Loucy (cell line): ENCODE measurements around the gene C9.
A peak's percentile ranks its signal among the peaks of the same experiment; 100 is the strongest.

Source experiments
- H2AFZ ChIP-seq: fragments of 200-600 bp; sonication (generic); 2 replicates; pipeline ENCODE4 v1.6.0; 2016; ENCODE audit warnings: antibody characterized with exemption, mild to moderate bottlenecking, low read length, moderate library complexity
- H3F3A ChIP-seq: fragments of 200-600 bp; 2 replicates; pipeline ENCODE4 v1.6.0; 2016; ENCODE audit warnings: antibody characterized with exemption, low read depth, mild to moderate bottlenecking
- H3K27me3 ChIP-seq: fragments of 200-600 bp; sonication (generic); 2 replicates; pipeline ENCODE4 v1.6.1; 2014; ENCODE audit warnings: low read length, mild to moderate bottlenecking; ENCODE audit not compliant: insufficient read depth, poor library complexity, severe bottlenecking
- H3K36me3 ChIP-seq: fragments of 200-600 bp; sonication (generic); 2 replicates; pipeline ENCODE4 v1.6.1; 2016; ENCODE audit warnings: low read length; ENCODE audit not compliant: insufficient read depth
- H3K4me1 ChIP-seq: fragments of 200-600 bp; sonication (generic); 2 replicates; pipeline ENCODE4 v1.5.1; 2014; ENCODE audit warnings: low read length, mild to moderate bottlenecking; ENCODE audit not compliant: insufficient read depth, poor library complexity, severe bottlenecking
- H3K4me2 ChIP-seq: fragments of 200-600 bp; sonication (generic); 2 replicates; pipeline ENCODE4 v1.6.0; 2014; ENCODE audit warnings: antibody characterized with exemption, low read length, low read depth, mild to moderate bottlenecking; ENCODE audit not compliant: poor library complexity, severe bottlenecking
- H3K4me3 ChIP-seq: fragments of 200-600 bp; sonication (generic); 2 replicates; pipeline ENCODE4 v1.5.1; 2014; ENCODE audit warnings: low read length, mild to moderate bottlenecking, mixed read lengths; ENCODE audit not compliant: poor library complexity, severe bottlenecking
- H3K79me2 ChIP-seq: fragments of 200-600 bp; sonication (generic); 2 replicates; pipeline ENCODE4 v1.6.1; 2014; ENCODE audit warnings: low read length; ENCODE audit not compliant: insufficient read depth
- H3K9ac ChIP-seq: fragments of 200-600 bp; sonication (generic); 2 replicates; pipeline ENCODE4 v1.6.0; 2014; ENCODE audit warnings: mild to moderate bottlenecking, low read depth, low read length, moderate library complexity; ENCODE audit not compliant: poor library complexity, severe bottlenecking
- H3K9me2 ChIP-seq: fragments of 200-600 bp; sonication (generic); replicated peaks from 2 replicates; pipeline ENCODE4 v1.6.1; 2016; ENCODE audit warnings: low read depth, low read length, mixed read lengths
- H3K9me3 ChIP-seq: fragments of 200-600 bp; sonication (generic); 2 replicates; pipeline ENCODE4 v1.6.1; 2014; ENCODE audit warnings: mild to moderate bottlenecking, antibody characterized with exemption, low read length, low read depth; ENCODE audit not compliant: insufficient read depth
- H4K20me1 ChIP-seq: fragments of 200-600 bp; sonication (generic); 2 replicates; pipeline ENCODE4 v1.6.0; 2014; ENCODE audit warnings: antibody characterized with exemption, low read length, mild to moderate bottlenecking; ENCODE audit not compliant: insufficient read depth, poor library complexity, severe bottlenecking
- EZH2phosphoT487 ChIP-seq: fragments of 200-600 bp; IDR thresholded peaks from 2 replicates; pipeline ENCODE4 v1.6.1; 2018; ENCODE audit warnings: antibody characterized with exemption, mild to moderate bottlenecking, moderate library complexity, borderline replicate concordance
- TF ChIP-seq, protein P1 (sequence below): fragments of 200-600 bp; sonication (generic); conservative IDR thresholded peaks from 2 replicates; pipeline ENCODE4 v1.5.1; 2014; ENCODE audit warnings: mild to moderate bottlenecking, antibody characterized with exemption, low read length

The C9 gene

DNA sequence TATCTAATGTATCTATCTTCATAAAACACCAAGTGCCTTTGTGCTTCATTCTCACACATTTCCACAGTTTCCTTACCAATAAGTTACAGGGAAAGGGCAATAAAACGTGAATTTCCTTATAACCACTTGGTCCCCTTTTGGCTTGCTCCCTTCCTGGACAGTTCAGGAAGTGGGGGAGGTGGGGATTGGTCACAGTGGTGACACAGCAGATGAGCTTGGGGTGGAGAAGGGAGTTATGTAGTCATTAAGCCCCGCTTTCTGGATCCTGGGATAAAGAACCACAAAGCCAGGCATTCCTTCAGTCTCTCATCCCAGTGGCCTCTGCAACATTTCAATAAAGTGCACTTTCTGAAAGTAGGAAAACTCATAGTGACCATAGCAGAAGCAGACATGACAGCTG, 97.9 kb downstream of the C9 start:
- Histone ChIP-seq H4K20me1 (no peaks in the 10 kb centered on the region), H3K4me2 (peak overlapping the region; percentile 22), H3K27me3 (no peaks in the 10 kb centered on the region), H2AFZ (no peak overlapping the region), H3K9ac (no peak overlapping the region), H3F3A (no peaks in the 10 kb centered on the region), H3K9me3 (no peaks in the 10 kb centered on the region), H3K36me3 (no peaks in the 10 kb centered on the region), H3K79me2 (no peaks in the 10 kb centered on the region), H3K4me3 (no peak overlapping the region), H3K9me2 (no peaks in the 10 kb centered on the region), H3K4me1 (peaks cover 15% of the 10 kb centered on the region)
- TF ChIP-seq, protein P1, sequence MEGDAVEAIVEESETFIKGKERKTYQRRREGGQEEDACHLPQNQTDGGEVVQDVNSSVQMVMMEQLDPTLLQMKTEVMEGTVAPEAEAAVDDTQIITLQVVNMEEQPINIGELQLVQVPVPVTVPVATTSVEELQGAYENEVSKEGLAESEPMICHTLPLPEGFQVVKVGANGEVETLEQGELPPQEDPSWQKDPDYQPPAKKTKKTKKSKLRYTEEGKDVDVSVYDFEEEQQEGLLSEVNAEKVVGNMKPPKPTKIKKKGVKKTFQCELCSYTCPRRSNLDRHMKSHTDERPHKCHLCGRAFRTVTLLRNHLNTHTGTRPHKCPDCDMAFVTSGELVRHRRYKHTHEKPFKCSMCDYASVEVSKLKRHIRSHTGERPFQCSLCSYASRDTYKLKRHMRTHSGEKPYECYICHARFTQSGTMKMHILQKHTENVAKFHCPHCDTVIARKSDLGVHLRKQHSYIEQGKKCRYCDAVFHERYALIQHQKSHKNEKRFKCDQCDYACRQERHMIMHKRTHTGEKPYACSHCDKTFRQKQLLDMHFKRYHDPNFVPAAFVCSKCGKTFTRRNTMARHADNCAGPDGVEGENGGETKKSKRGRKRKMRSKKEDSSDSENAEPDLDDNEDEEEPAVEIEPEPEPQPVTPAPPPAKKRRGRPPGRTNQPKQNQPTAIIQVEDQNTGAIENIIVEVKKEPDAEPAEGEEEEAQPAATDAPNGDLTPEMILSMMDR, result no peak
- TF ChIP-seq EZH2phosphoT487, result no peak

DNA sequence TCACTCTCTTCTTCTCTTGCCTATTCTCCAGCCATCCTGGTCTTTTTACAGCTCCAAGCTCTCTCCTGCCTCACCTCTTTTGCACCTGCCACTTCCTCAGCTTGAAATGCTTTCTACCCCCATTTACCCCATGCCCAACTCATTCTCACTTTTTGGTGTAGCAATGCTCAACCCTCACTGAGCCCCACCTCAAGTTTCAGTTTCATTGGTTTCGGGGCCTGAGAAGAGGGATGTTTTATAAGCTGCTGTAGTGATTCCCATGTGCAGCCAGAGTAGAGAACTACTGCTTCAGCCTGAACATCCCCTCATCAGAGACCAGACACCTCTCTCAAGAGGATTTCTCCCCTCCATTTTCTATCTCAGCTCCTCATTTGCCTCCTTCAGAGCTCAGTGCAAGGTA, 99.8 kb downstream of the C9 start:
- Histone ChIP-seq H3K36me3 (no peaks in the 10 kb centered on the region), H3K9me3 (no peaks in the 10 kb centered on the region), H4K20me1 (no peaks in the 10 kb centered on the region), H2AFZ (no peak overlapping the region), H3K9ac (no peak overlapping the region), H3F3A (no peaks in the 10 kb centered on the region), H3K4me1 (peaks cover 9% of the 10 kb centered on the region), H3K9me2 (no peaks in the 10 kb centered on the region), H3K4me3 (no peak overlapping the region), H3K4me2 (no peak overlapping the region), H3K79me2 (no peaks in the 10 kb centered on the region), H3K27me3 (no peaks in the 10 kb centered on the region)
- TF ChIP-seq EZH2phosphoT487, result no peak
- TF ChIP-seq, protein P1, result no peak

DNA sequence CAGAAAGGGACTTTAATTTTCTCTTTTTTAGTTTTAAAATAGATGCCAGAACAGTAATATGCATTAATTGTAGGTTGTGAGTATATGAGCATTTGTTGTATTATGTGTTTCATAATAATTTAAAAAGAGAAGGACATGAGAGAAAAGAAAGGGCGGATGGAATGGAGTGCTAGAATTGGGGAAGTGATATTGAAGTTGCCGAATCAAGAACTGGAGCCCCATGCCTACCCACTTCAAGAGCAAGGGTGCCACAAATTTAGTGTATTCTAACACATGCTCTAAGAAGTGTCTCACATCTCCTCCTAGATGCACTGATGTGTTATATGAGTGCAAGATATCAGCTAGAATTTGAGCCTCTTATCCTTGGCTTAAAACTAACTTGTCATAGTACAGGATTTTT, 101.3 kb downstream of the C9 start:
- Histone ChIP-seq H4K20me1 (no peaks in the 10 kb centered on the region), H3K36me3 (no peaks in the 10 kb centered on the region), H3K4me1 (peaks cover 9% of the 10 kb centered on the region), H3K27me3 (no peaks in the 10 kb centered on the region), H3K4me2 (no peak overlapping the region), H3F3A (no peaks in the 10 kb centered on the region), H3K4me3 (no peak overlapping the region), H3K9ac (no peak overlapping the region), H3K79me2 (no peaks in the 10 kb centered on the region), H3K9me3 (no peaks in the 10 kb centered on the region), H3K9me2 (no peaks in the 10 kb centered on the region), H2AFZ (no peak overlapping the region)
- TF ChIP-seq EZH2phosphoT487, result no peak
- TF ChIP-seq, protein P1, result no peak
